Activated T-helper 1 cell treated with Interleukin-2 at 50 U/mL for 16 hours (primary cell): Measurements from ENCODE around the gene GPR107.

Experiments
- DNase-seq: peaks from one replicate; pipeline ENCODE4 v3.0.0-alpha.2; 2020; ENCODE audit warnings: low read depth

The GPR107 gene

GRCh38 chr9:130027533-130028365 lies 26.0 kb upstream of the GPR107 start:
- DNase-seq = no peak

GRCh38 chr9:130028493-130029222 lies 25.0 kb upstream of the GPR107 start:
- DNase-seq = no peak

GRCh38 chr9:130029223-130029973 lies 24.3 kb upstream of the GPR107 start:
- no peak for DNase-seq

GRCh38 chr9:130030651-130031127 lies 23.0 kb upstream of the GPR107 start:
- DNase-seq = no peak

GRCh38 chr9:130034570-130034969 lies 19.1 kb upstream of the GPR107 start:
- no peak for DNase-seq

GRCh38 chr9:130036099-130036498 lies 17.6 kb upstream of the GPR107 start:
- DNase-seq = no peak

- DNase-seq = no peak
These were observed 14.1 kb upstream of the GPR107 start for GRCh38 chr9:130039528-130040147.

GRCh38 chr9:130040984-130041647 lies 12.6 kb upstream of the GPR107 start:
- no peak for DNase-seq

GRCh38 chr9:130041648-130042405 lies 11.9 kb upstream of the GPR107 start:
- no peak for DNase-seq

GRCh38 chr9:130042406-130042884 lies 11.3 kb upstream of the GPR107 start:
- DNase-seq = no peak

- peak; percentile 76 for DNase-seq
These were observed 10.6 kb upstream of the GPR107 start, which contains the start of gene FNBP1 for GRCh38 chr9:130042885-130043653. TSS of gene FNBP1 (minus strand) at chr9:130043189. CDS start at chr9:130042975, 214 bp downstream.

- no peak for DNase-seq
These were observed 9.8 kb upstream of the GPR107 start for GRCh38 chr9:130043654-130044623.

- DNase-seq = no peak
These were observed 7.8 kb upstream of the GPR107 start for GRCh38 chr9:130045725-130046450.

- DNase-seq = no peak
These were observed 4.1 kb upstream of the GPR107 start for GRCh38 chr9:130049431-130050210.

GRCh38 chr9:130050462-130050861 lies 3.2 kb upstream of the GPR107 start:
- DNase-seq = no peak

- DNase-seq = no peak
These were observed 1.9 kb upstream of the GPR107 start for GRCh38 chr9:130051855-130052254.

GRCh38 chr9:130053109-130053503 lies 600 bp upstream of the GPR107 start:
- no peak for DNase-seq
